ENCODE results near the gene SMCO3.

SMCO3 gene

GRCh38 chr12:14814014-14814413 is at the start of gene SMCO3:
TSS of gene SMCO3 (minus strand) at chr12:14814182. CDS start at chr12:14806680, 7,502 bp downstream.
- DNase-seq = no peak

GRCh38 chr12:14860490-14860889 is 46.5 kb upstream of the SMCO3 start:
- no peak for DNase-seq

- DNase-seq = no peak
Measured at GRCh38 chr12:14858513-14858912, 44.5 kb upstream of the SMCO3 start.

GRCh38 chr12:14854586-14855183 is 40.7 kb upstream of the SMCO3 start:
- no peak for DNase-seq

- no peak for DNase-seq
Measured at GRCh38 chr12:14853961-14854360, 40.0 kb upstream of the SMCO3 start.

- DNase-seq = no peak
Measured at GRCh38 chr12:14852880-14853279, 38.9 kb upstream of the SMCO3 start.

GRCh38 chr12:14850929-14851663 is 37.1 kb upstream of the SMCO3 start:
- no peak for DNase-seq

GRCh38 chr12:14849661-14850060 is 35.7 kb upstream of the SMCO3 start:
- DNase-seq = no peak

- no peak for DNase-seq
Measured at GRCh38 chr12:14846876-14847580, 33.0 kb upstream of the SMCO3 start.

GRCh38 chr12:14846042-14846587 is 32.1 kb upstream of the SMCO3 start:
- DNase-seq = peak; percentile 59 to 62

GRCh38 chr12:14845350-14845750 is 31.4 kb upstream of the SMCO3 start:
- DNase-seq = peak; percentile 25 to 63

- DNase-seq = no peak
Measured at GRCh38 chr12:14844401-14844800, 30.4 kb upstream of the SMCO3 start.

GRCh38 chr12:14843425-14843887 is 29.5 kb upstream of the SMCO3 start, which contains the start of gene ART4:
TSS of gene ART4 (minus strand) at chr12:14843526. CDS start at chr12:14843113, 413 bp downstream.
- no peak for DNase-seq

GRCh38 chr12:14842315-14842714 is 28.3 kb upstream of the SMCO3 start:
- DNase-seq = no peak

GRCh38 chr12:14841761-14842160 is 27.8 kb upstream of the SMCO3 start:
- DNase-seq = no peak

GRCh38 chr12:14840616-14841015 is 26.6 kb upstream of the SMCO3 start:
- DNase-seq = no peak

GRCh38 chr12:14839262-14839661 is 25.3 kb upstream of the SMCO3 start:
- no peak for DNase-seq

GRCh38 chr12:14836336-14837210 is 22.6 kb upstream of the SMCO3 start:
- DNase-seq = no peak

- no peak for DNase-seq
Measured at GRCh38 chr12:14834509-14834908, 20.5 kb upstream of the SMCO3 start.

GRCh38 chr12:14833952-14834351 is 20.0 kb upstream of the SMCO3 start:
- DNase-seq = no peak

GRCh38 chr12:14833336-14833735 is 19.4 kb upstream of the SMCO3 start:
- no peak for DNase-seq

- DNase-seq = no peak
Measured at GRCh38 chr12:14828892-14829291, 14.9 kb upstream of the SMCO3 start.
